Fibroblast of skin of back (primary cell): ENCODE measurements around the gene MAPK7.

ENCODE experiments used
- DNase-seq: peaks from one replicate; pipeline ENCODE4 v3.0.0-alpha.2; 2013

Gene MAPK7

DNA sequence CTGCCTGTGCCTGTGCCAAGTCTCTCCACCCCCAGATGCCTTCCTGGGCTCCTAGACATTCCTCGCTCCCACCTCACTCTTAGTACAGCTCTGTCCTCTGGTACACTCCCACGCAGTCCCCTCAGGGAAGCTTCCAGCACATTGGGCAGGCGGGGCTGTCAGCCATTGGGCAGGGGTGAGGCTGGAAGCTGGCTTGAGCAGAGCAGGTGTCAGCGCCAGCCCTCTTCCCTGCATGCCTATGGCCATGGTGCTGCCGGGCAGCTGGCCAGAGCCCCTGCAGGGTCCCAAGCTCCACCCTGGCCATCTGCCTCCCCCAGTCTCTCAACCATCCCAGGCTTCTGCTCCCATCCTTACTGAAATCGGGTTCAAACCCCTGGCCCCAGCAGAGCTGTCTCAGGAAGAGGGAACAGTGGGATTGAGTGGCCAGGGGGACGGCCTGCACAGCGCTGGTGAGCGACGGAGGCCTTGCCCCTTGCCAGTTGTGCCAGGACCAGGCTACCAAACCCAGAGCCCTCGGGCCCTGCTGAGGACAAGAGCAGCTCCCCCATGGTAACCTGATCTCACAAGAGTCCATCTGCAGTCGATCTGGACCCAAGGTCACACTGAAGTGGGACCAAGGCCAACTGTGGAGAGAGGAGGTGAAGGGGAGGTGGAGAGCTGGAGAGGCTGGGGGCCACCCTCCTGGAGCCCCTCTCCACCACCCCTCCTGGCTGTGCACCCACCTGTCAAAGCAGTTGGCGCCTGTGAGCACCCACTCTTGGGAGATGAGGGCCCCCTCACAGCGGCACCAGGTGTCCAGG lies 13.4 kb upstream of the MAPK7 start:
- DNase-seq, result no peak

DNA sequence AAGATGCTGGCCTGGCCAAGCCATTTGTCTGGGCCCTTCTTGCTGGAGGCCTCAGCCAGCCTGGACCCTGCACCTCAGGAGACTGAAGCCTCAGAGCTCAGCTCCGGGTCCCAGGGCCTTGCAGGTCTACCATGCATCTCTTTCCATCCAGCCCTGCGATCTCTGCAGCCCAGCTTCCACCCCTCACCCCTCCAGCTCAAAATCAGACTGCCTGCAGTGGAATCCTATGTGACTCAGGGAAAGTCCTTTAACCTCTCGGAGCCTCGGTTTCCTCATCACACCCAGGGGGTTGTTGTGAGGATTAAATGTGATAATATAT lies 12.8 kb upstream of the MAPK7 start:
- no peak for DNase-seq

DNA sequence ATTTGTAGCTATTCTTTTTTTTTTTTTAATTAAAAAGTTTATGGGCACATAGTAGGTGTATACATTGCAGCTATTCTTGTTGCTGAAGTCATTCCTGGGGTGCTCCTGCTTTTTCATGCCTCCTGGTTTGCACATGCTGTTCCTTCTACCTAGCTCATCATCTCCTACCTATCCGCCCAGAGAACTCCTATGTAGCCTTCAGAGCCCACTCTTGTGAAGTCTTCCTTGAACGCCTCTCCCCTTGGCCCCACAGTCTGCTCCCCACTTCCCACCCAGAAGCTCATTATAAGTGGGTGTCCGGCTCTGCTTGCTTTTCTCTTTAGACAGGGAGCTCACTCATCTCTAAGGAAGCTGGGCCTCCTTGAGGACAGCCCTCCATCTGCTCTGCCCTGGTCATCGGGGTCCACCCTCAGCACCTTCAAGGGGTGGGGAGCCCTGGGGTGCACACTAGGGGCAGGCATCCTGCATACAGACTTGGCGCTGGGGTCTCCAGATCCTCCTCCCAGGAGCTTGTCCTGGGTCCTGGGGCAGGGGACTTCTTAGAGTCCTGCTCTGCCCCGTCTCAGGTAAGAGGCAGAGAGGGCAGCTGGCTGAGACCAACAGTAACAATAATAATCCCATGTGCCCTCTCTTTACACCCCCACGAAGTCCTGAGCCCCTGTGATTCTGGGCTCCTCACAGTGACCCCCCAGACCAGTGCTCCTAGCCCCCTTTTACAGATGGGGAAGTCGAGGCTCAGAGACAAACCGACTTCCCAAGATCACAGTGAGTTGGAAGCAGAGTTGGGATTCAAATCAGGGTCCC lies 12.3 kb upstream of the MAPK7 start:
- no peak for DNase-seq

DNA sequence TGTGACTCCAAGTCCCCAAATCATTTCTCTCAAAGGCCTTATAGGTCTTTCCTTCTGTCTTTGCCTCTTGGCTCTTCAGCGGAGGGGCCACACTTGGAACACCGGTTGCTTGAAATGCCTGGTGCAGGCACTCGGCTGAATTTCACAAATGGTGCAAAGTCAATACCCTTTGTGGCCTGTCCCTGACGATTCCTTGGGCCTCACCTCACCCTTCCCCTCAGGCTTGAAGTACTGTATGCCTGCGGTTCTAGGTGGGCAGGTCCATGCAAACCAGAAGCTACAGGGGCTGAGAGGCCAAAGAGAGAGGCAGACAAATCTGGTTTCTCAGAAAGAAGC lies 11.7 kb upstream of the MAPK7 start:
- no peak for DNase-seq

DNA sequence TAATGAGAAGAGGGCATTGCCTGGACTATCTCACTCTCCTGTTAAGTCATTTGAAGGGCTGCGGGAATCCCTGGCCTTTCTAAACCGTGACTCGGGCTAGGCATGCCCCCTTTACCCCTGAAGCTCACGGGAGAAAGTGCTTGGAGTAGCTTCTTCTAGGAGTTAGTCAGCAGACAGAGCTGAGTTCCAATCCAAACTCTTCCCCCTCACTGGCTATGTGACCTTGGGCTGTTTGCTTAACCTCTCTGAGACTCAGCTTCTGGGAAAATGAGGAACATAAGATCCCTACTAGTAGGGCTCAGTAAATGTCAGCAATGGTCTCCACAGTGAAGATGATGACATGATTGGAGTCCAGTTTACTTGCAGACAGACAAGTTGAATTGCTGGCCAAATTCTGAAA lies 10.1 kb upstream of the MAPK7 start:
- no peak for DNase-seq

DNA sequence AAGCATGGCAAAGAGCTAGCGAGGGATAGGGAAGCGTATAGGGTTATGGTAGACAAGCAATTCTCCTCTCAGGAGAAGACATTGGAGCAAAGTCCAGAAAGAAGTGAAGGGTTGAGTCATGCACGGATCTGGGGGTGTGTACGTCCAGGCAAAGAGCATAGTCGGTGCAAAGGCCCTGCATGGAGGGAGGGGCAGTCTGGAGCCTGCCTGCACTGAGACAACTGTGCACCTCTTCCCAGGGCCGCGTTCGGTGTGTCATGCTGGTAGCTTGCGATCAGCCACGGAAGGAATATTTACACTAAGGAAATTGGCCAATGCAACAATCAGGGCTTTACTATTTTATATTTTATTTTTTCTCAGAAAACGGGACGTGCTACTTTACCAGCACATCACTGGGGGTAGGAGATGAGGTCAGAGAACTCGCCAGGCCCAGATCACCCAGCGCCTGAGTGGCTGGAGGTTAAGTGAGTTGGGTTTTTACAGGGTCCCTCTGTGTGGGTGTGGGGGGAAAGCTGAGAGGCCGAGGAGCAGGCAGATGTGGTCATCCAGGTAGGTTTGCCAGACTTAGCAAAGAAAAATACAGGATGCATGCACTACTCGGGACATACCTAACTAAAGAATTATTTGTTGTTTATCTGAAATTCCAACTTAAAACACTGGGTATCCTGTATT lies 9.1 kb upstream of the MAPK7 start:
- DNase-seq, result no peak

DNA sequence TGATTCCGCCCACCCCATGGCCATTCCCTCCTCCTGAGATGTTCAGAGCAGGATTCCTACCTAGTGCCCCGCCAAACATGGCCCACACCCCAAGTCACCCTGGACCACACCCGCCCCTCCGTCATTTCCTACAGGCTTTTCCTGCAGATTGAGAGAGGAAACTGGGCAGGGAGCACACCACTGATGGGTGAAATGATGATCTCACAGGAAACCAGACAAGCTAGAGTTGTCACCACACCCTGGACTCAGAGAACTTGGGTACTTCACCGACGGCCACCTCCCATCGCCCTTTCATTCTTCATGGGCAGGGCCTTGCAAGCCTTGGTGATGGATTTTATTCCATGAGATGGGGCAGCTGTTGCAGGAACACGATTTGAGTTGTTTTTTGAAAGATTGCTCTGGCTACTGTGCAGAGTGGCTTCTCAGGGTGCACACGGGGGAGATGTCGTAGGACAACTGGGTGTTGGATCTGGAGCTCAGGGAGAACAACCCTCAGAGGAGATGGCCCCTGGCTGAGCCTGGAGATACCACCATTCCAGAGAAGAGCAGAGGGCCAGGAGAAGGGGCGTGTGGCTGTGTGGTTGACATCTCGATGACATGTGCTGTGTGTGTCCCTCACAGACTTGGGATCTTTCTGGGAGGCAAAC lies 8.3 kb upstream of the MAPK7 start:
- no peak for DNase-seq

DNA sequence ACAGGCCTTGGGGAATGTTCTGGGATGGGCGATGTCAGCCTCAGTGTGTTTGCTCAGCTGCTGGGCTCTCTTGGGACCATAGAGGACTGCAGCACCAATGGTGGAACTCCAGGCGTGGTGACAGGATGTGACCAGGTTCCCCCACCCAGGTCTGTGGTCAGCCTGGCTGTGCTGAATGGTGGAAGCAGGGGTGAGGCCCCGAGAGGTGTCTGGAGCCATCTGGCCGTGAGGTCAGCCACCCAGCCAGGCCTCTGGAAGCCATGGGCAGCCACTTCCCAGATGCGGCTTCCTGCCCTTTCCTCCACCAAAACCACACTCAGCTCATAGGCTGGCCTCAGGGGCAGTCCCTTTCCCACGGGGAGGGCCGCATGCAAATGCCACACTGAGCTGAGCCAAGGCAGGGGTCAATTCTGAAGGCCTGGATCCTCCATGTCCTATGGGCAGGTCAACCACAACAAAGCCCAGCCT lies 7.8 kb upstream of the MAPK7 start:
- DNase-seq, result peak; percentile 62

DNA sequence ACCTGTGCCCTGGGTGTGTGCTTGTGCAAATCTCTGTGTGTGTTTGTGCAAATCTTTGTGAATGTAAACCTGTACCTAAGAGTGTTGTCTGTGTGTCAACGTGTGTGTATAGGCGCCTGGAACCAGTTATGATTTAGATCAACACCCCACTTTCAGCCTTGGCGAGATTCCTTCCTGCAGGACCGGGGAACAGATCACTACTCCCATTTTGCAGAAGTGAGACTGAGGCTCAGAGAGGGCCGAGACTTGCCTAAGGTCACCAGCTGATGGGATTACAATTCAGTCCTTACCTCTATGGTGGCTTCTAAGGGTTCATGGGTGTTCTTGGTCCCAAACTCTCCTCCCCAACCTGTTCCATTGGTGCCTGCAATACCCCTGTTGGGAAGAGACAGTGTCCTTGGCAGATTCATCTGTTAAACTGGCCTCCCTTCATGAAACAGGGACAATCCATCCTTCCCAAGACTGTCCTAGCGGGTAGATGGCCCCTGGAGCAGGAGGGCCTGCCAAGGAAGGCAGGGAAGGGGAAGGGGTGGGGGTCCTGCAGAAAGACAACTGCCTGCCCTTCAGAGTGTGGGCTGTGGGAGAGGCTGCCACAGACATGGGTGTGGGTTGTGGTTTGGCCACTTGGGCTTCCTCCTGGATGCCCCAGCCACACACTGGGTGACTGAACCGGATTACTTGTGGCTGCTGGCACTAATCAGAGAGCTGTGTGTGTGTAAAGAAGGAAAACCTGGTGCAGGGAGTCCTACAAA lies 6.9 kb upstream of the MAPK7 start:
- DNase-seq, result no peak

DNA sequence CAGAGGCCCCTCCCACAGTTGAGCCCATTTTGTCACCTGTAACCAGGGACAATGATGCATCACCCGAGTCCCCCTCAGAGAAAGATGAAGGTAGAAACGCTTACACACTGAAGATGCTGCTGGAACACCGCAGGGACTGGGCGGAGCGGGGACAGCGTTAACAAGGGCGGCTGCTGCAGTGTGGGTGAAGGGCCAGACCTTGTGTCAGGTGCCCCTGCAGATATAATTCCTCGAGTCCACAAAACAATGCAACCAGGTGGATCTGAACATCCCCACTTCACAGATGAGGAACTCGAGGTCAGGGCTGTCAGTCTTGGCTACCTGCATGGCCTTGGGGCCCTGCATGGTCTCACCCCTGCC lies 6.3 kb upstream of the MAPK7 start:
- no peak for DNase-seq

DNA sequence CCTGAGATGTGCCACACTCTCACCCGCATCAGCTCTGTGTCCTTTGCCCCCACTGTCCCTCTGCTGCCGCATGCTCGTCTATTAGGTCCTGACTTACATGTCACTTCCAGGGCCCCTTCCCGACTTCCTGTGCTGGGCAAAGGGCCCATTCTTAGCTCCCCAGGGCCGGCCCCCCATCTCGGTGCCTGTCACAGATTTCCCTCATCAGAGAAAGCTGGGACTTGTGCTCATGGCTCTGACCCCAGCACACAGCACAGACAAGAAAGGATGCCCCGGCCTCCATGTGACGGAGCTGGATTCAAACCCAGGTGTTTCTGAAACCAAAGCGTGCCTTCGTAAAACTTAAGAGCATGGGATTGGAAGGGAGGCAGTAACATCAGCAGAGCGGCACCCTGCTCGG lies 5.9 kb upstream of the MAPK7 start:
- no peak for DNase-seq

DNA sequence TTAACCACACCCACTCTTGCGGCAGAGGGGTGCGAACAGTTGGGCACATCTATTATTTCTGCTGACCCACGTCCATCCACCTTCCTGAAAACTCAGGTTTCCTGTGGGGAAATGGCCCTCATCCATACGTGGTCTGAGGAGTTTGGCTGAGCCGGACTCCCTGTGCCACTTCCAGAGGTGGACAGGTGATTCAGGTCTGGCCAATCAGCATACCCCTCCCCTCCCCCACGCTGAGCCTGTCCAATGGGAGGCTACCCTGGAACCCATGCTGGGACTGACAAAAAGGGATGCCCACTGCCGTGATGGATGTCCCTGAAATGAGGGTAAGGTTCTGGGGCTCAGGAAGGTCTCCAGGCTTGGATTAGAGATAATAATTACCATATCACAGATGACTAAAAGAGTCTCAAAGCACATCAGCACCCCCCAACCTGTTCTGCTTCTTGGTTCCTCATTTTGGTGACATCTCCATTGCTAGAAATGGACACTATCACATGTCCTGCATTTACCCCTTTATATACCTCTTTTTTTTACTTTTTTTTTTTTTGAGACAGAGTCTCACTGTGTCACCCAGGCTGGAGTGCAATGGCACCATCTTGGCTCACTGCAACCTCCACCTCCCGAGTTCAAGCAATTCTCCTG lies 5.3 kb upstream of the MAPK7 start:
- DNase-seq, result no peak

DNA sequence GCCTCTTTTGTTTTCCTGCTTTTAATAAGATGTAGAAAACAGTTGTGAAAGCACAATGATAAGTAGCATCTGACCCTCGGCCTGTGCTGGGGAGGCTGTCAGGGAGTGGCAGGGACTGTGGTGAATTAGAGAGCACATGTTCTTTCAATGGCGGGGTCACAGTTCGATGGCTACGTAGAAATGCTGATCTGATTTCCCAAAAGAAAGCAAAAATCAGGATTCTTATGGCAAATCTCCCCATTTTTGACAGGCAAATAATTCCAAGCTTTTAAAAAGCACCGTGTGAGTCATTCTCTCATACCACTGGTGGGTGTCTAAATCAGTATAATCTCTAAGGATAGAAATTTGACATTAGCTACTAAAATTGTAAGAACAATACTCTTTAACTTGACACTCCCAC lies 4.2 kb upstream of the MAPK7 start:
- DNase-seq, result no peak

DNA sequence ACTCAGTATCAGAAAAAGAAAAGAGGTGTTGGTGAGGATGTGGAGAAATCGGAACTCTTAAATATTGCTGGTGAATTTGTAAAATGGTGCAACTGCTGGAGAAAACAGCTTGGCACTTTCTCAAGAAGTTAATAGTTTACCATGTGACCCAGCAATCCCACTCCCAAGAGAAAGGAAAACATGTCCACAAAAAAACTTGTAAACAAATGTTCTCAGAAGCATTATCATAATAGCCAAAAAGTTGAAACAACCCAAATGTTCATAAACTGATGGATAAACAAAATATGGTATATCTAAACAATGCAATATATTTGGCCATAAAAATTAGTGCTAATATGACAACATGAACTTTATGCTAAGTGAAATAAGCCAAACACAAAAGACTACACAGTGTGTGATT lies 2.6 kb upstream of the MAPK7 start:
- DNase-seq, result no peak

DNA sequence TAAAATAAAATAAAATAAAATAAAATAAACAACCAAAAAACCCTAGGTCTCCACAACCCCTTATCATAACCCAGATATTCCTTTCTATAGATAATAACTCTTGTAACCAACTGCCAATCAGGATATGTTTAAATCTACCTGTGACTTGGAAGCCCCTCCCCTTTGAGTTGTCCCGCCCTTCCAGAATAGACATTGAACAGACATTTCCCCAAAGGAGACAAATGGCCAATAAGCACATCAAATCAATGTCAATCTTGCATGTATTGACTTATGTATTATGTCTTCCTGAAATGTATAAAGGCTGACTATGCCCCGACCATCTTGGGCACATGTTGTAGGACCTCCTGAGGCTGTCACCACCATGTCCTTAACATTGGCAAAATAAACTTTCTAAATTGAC lies 1.5 kb upstream of the MAPK7 start:
- DNase-seq, result no peak

DNA sequence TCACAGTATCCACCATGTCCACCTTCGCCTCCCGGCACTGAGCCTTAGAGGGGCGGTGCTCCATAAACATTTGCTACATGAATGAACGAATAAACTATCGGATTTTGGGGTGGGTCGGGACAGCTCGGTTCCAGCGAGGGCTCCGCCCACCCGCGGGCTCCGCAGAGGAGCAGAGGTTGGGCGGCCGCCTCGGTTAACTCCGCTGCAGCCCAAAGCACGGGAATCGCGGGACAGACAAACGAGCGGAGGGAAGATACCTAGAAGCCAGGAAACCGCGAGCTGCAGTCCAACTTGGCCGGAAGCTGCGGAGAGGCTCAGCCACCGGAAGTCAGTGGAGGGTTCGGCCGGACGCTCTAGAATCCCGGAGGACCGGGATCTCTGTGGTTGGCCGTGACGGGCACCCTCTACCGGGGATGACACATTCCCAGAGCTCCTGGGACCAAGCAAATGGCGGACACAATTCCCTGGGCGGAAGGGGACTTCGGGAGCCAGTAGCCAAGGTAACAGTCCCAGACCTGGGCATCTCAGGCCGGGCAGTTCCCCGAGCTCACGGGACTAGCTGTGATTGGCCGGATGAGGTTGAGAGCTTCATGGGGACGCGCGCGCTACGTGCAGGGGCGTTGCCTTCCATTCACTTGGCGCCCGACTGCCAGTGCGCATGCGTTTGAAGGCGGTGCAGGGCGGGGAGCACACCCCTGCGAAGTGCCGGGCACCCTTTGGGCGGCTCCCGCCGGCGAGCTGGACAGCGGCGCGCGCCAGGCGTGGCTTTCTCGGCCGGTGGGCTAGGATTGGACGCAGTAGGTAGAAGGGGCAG lies 489 bp upstream of the MAPK7 start:
- DNase-seq, result peak; percentile 99

DNA sequence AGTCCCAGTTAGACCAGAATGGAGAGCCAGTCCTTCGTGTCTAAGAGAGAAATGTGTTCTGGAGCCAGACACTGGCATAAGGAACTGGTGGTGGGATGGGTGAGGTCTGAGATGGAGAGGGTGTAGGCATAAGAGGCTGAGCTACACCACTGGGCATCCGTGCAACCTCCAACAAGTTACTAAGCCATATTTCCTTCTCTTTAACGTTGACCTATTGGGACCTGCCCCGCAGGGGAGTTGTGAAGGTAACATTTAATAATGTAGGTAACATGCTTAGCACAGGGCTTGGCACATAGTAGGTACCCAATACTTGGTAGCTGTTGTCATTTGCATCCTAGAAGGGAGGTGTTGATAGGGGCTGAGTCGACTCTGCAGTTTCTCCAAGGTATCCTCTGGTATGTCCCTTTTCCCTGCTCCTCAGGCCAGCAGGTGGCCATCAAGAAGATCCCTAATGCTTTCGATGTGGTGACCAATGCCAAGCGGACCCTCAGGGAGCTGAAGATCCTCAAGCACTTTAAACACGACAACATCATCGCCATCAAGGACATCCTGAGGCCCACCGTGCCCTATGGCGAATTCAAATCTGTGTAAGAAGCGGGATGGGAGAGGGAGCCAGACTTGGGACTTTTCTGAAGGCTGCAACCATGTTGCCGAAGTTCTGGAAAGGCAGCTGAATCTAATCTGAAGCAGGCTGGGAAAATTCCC lies 1.2 kb downstream of the MAPK7 start:
- DNase-seq, result no peak

DNA sequence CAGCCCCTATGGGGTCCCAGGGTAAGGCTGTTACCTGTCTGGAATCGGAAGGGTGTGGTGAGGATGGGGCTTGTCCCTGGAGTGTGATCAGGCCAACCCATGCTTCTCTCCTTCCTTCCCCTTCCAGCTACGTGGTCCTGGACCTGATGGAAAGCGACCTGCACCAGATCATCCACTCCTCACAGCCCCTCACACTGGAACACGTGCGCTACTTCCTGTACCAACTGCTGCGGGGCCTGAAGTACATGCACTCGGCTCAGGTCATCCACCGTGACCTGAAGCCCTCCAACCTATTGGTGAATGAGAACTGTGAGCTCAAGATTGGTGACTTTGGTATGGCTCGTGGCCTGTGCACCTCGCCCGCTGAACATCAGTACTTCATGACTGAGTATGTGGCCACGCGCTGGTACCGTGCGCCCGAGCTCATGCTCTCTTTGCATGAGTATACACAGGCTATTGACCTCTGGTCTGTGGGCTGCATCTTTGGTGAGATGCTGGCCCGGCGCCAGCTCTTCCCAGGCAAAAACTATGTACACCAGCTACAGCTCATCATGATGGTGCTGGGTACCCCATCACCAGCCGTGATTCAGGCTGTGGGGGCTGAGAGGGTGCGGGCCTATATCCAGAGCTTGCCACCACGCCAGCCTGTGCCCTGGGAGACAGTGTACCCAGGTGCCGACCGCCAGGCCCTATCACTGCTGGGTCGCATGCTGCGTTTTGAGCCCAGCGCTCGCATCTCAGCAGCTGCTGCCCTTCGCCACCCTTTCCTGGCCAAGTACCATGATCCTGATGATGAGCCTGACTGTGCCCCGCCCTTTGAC lies 2.4 kb downstream of the MAPK7 start:
- DNase-seq, result no peak

DNA sequence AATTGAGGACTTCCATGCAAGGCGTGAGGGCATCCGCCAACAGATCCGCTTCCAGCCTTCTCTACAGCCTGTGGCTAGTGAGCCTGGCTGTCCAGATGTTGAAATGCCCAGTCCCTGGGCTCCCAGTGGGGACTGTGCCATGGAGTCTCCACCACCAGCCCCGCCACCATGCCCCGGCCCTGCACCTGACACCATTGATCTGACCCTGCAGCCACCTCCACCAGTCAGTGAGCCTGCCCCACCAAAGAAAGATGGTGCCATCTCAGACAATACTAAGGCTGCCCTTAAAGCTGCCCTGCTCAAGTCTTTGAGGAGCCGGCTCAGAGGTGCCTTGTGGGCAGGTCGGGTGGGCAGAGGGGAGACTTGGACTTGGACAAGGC lies 3.1 kb downstream of the MAPK7 start:
- no peak for DNase-seq
